Hepatocyte (in vitro differentiated cells): ENCODE measurements around the gene LMO2.

Experiments used
- CTCF ChIP-seq: fragments of 200-600 bp; sonication (generic); IDR thresholded peaks from 2 replicates; pipeline ENCODE4 v1.5.1; 2016; ENCODE audit warnings: antibody characterized with exemption, mild to moderate bottlenecking; ENCODE audit not compliant: poor library complexity
- EZH2 ChIP-seq: fragments of 200-600 bp; sonication (generic); IDR thresholded peaks from 2 replicates; pipeline ENCODE4 v1.6.1; 2016; ENCODE audit warnings: antibody characterized with exemption, mild to moderate bottlenecking, borderline replicate concordance

GRCh38 chr11:33863418-33864172 lies 28.3 kb downstream of the LMO2 start:
- TF ChIP-seq CTCF (peak; percentile 10), EZH2 (no peak)
